BE2C (cell line): ENCODE measurements around the gene ELFN2.

Experiments
- DNase-seq: peaks from one replicate; pipeline ENCODE4 v3.0.0-alpha.2; 2020
- H3K27me3 ChIP-seq: fragments of 250-450 bp; sonication (Bioruptor Pico); 2 replicates; pipeline ENCODE4 v1.5.1; 2020; ENCODE audit warnings: mild to moderate bottlenecking
- H3K36me3 ChIP-seq: fragments of 250-450 bp; sonication (Bioruptor Pico); 2 replicates; pipeline ENCODE4 v1.5.1; 2020; ENCODE audit warnings: mild to moderate bottlenecking
- H3K4me1 ChIP-seq: fragments of 250-450 bp; sonication (Bioruptor Pico); 2 replicates; pipeline ENCODE4 v1.5.1; 2020
- H3K4me3 ChIP-seq: 2 replicates; pipeline ENCODE4 v1.5.1; 2011; ENCODE audit warnings: low read depth, low read length
- H3K9me3 ChIP-seq: fragments of 250-450 bp; sonication (Bioruptor Pico); 2 replicates; pipeline ENCODE4 v1.5.1; 2020
- CTCF ChIP-seq: IDR thresholded peaks from 2 replicates; pipeline ENCODE4 v1.5.1; 2012; ENCODE audit warnings: mild to moderate bottlenecking, low read depth, low read length

Gene ELFN2

DNA sequence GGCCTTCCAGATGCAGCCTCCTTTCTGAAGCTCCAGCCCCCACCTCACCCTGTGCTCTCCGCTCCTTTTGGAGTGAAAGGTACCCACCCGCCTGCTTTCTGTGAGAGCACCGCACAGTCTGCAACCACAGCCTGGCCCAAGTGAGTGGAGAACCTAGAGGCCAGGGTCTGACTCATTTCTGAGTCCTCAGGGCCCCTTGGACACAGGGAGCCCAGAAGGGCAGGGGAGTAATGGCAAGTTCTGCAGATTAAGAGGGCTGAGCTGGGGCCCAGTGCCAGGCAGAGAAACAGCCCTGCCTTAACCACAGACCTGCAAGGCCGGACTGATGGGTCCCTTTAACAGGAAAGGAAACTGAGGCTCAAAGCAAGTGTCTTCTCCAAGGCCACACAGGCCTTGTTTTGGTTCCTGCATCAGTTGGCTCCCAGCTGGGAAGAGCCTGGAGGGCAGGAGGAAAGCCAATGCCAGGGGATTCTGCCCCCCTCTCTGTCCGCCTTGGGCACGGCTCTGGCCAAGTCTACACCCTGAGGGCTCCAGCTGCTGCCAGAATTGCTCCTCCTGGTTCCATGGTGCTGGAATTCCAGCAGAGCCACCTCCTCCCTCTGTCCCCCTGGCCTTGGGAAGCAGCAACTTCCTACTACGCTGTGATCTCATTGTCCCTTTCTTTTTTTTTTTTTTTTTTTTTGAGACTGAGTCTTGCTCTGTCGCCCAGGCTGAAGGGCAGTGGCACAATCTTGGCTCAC, 89.9 kb downstream of the ELFN2 start:
- DNase-seq = no peak

DNA sequence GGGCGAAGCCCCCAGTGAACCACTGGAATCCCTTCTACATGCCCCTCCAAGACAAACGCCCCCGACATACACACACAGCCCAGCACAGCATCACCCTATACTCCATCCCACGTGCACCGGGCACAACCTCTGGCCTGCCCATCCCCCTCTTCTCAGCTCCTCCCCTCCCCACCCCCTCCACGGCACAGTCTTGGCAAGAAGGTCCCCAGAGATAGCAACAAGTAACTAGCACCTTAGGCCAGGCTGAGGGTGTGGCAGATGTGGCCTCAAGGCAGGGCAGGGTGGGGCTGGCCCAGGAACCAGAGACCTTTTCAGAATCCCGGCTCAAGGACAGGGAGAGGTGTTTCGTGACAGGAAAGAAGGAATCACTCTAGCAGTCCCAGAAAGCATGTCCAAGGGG, 90.7 kb downstream of the ELFN2 start:
- peaks cover 4% of the 10 kb centered on the region; the same call in 1 of the 2 replicates for H3K4me1 ChIP-seq
- TF ChIP-seq CTCF = no peak
- H3K9me3 ChIP-seq = no peaks in the 10 kb centered on the region
- no peaks in the 10 kb centered on the region for H3K36me3 ChIP-seq
- H3K4me3 ChIP-seq = no peak overlapping the region
- DNase-seq = no peak
- H3K27me3 ChIP-seq = peaks cover 25% of the 10 kb centered on the region

More for the DNA sequence above, 89.9 kb downstream of the ELFN2 start:
- no peak for TF ChIP-seq CTCF
- Histone ChIP-seq H3K9me3 (no peaks in the 10 kb centered on the region), H3K4me1 (peaks cover 4% of the 10 kb centered on the region; the same call in 1 of the 2 replicates), H3K36me3 (no peaks in the 10 kb centered on the region), H3K4me3 (no peak overlapping the region), H3K27me3 (peaks cover 25% of the 10 kb centered on the region)

GRCh38 chr22:37335806-37336199, 91.5 kb downstream of the ELFN2 start:
- H3K27me3 ChIP-seq = peaks cover 25% of the 10 kb centered on the region
- no peak for DNase-seq
- no peak for TF ChIP-seq CTCF
- H3K9me3 ChIP-seq = no peaks in the 10 kb centered on the region
- H3K4me1 ChIP-seq = peaks cover 7% of the 10 kb centered on the region
- no peak overlapping the region for H3K4me3 ChIP-seq
- H3K36me3 ChIP-seq = no peaks in the 10 kb centered on the region

DNA sequence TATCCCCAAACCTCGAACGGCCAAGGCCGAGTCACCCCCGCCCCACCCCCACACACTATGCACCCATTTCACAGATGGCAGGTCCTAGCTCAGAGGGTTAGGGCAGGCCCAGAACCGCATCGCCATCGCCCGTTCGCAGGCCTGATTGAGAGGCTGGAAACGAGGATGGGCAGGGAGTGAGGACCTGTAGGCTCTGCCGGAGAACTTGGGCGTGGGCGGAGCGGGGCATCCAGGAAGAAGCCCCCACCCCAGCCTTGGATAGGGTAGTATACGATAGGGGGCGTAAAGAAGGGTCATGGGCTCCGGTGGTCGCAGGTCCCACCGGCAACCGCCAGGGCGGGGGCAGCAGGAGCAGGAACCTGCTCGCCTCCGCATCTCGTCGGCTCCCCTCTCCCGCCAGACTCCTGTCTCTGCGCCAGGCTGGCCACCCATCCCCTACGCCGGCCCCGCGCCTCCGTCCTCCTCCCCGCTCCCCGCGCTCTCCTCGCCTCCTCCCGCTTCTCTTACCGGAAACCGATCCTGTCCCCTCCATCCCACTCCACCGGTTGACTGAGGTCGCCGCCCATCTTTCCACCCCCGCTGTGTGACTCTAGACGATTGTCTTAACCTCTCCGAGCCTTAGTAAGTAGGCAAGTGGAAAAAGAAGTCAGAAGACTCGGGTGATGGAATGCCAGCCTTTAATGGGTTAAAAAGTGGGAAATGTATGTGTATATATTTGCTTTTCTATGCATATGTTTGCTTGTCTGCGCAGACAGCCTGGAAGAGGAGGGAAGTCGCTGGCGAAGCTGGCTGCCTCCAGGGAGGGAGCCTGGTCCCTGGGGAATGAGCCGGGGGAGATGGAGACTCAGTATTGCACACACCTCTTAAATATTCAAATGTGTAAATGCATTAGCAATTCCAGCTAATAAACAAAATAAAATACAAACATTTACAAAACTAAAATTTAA, 92.1 kb downstream of the ELFN2 start:
- no peaks in the 10 kb centered on the region for H3K9me3 ChIP-seq
- H3K4me3 ChIP-seq = peak overlapping the region; percentile 32
- peaks cover 25% of the 10 kb centered on the region for H3K27me3 ChIP-seq
- H3K36me3 ChIP-seq = no peaks in the 10 kb centered on the region
- TF ChIP-seq CTCF = no peak
- peak; percentile 67 for DNase-seq
- H3K4me1 ChIP-seq = peaks cover 9% of the 10 kb centered on the region

GRCh38 chr22:37334461-37334858, 92.8 kb downstream of the ELFN2 start:
- DNase-seq = no peak
- H3K4me1 ChIP-seq = peaks cover 9% of the 10 kb centered on the region
- TF ChIP-seq CTCF = no peak
- H3K27me3 ChIP-seq = peaks cover 25% of the 10 kb centered on the region
- H3K9me3 ChIP-seq = no peaks in the 10 kb centered on the region
- no peak overlapping the region for H3K4me3 ChIP-seq
- H3K36me3 ChIP-seq = no peaks in the 10 kb centered on the region
